Ishikawa (cell line): ENCODE data around the gene MTERF4.

Experiments
- CREB1 ChIP-seq: IDR thresholded peaks from 2 replicates; pipeline ENCODE4 v1.6.1; 2012; ENCODE audit warnings: low read depth
- EP300 ChIP-seq: IDR thresholded peaks from 2 replicates; pipeline ENCODE4 v1.6.1; 2012; ENCODE audit warnings: borderline replicate concordance
- FOXM1 ChIP-seq: IDR thresholded peaks from 2 replicates; pipeline ENCODE4 v1.6.1; 2012; ENCODE audit warnings: low read depth, borderline replicate concordance
- RAD21 ChIP-seq: IDR thresholded peaks from 2 replicates; pipeline ENCODE4 v1.6.1; 2012; ENCODE audit warnings: low read depth
- REST ChIP-seq: IDR thresholded peaks from 2 replicates; pipeline ENCODE4 v1.6.1; 2012; ENCODE audit warnings: low read depth, mild to moderate bottlenecking
- YY1 ChIP-seq: IDR thresholded peaks from 2 replicates; pipeline ENCODE4 v1.6.1; 2012; ENCODE audit warnings: low read depth
- TF ChIP-seq, protein P1 (sequence below): IDR thresholded peaks from 2 replicates; pipeline ENCODE4 v1.6.1; 2012
- TF ChIP-seq, protein P2 (sequence below): IDR thresholded peaks from 2 replicates; pipeline ENCODE4 v1.6.1; 2012

GRCh38 chr2:241148239-241148638 is 46.2 kb upstream of the MTERF4 start:
- TF ChIP-seq CREB1 = no peak
- no peak for TF ChIP-seq FOXM1
- TF ChIP-seq EP300 = no peak
- TF ChIP-seq, protein P1, sequence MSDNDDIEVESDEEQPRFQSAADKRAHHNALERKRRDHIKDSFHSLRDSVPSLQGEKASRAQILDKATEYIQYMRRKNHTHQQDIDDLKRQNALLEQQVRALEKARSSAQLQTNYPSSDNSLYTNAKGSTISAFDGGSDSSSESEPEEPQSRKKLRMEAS = no peak
- TF ChIP-seq, protein P2, sequence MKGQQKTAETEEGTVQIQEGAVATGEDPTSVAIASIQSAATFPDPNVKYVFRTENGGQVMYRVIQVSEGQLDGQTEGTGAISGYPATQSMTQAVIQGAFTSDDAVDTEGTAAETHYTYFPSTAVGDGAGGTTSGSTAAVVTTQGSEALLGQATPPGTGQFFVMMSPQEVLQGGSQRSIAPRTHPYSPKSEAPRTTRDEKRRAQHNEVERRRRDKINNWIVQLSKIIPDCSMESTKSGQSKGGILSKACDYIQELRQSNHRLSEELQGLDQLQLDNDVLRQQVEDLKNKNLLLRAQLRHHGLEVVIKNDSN = no peak
- no peak for TF ChIP-seq YY1
- no peak for TF ChIP-seq REST
- no peak for TF ChIP-seq RAD21
